22Rv1 (cell line): ENCODE measurements around the gene EPHA6.

Experiments used
- ZFX ChIP-seq: fragments of 450-650 bp; IDR thresholded peaks from 2 replicates; pipeline ENCODE4 v1.6.1; 2017; ENCODE audit warnings: antibody characterized with exemption, borderline replicate concordance
- TF ChIP-seq, protein P1 (sequence below): fragments of 450-650 bp; IDR thresholded peaks from 2 replicates; pipeline ENCODE4 v1.5.1; 2017; ENCODE audit warnings: mild to moderate bottlenecking

DNA sequence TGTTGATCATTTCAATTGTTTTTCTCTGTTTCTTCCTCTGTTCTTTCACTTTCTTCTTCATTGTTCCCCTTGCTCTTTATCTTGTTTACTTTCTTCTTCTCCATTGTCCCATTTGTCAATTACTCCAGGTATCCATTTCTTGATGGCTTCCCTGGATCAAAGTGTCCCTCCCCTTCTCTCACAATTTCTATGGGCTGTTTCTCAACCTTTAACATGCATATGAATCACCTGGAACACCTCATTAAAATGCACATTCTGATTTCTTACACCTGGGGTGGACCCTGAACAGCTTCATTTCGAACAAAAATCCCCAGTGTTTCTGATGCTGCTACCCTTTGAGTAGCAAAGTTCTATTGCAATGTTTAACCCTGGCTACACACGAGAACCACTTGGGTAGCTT, 454.8 kb downstream of the EPHA6 start:
- TF ChIP-seq, protein P1, sequence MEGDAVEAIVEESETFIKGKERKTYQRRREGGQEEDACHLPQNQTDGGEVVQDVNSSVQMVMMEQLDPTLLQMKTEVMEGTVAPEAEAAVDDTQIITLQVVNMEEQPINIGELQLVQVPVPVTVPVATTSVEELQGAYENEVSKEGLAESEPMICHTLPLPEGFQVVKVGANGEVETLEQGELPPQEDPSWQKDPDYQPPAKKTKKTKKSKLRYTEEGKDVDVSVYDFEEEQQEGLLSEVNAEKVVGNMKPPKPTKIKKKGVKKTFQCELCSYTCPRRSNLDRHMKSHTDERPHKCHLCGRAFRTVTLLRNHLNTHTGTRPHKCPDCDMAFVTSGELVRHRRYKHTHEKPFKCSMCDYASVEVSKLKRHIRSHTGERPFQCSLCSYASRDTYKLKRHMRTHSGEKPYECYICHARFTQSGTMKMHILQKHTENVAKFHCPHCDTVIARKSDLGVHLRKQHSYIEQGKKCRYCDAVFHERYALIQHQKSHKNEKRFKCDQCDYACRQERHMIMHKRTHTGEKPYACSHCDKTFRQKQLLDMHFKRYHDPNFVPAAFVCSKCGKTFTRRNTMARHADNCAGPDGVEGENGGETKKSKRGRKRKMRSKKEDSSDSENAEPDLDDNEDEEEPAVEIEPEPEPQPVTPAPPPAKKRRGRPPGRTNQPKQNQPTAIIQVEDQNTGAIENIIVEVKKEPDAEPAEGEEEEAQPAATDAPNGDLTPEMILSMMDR = no peak
- TF ChIP-seq ZFX = no peak
